Upper lobe of right lung (tissue), 1 donor: ENCODE data around the gene PDE4A. TPM values are rescaled to one million over a fixed set of nuclear protein-coding genes. Genes with fewer than 3 reads are reported as not detected.

Source experiments
- ATAC-seq: fragments of 200-7000 bp; cut with Tn5 transposase; one replicate; pipeline ENCODE4 v1.9.1; 2020; ENCODE audit warnings: mild to moderate bottlenecking, moderate library complexity
- DNase-seq: peaks from one replicate; pipeline ENCODE4 v3.0.0-alpha.2; 2020
- H3K27ac ChIP-seq: fragments of 200-600 bp; one replicate; pipeline ENCODE4 v1.8.0; 2022
- H3K27me3 ChIP-seq: fragments of 200-600 bp; one replicate; pipeline ENCODE4 v1.8.0; 2022; ENCODE audit warnings: mild to moderate bottlenecking
- H3K36me3 ChIP-seq: fragments of 200-600 bp; one replicate; pipeline ENCODE4 v1.8.0; 2022
- H3K4me1 ChIP-seq: fragments of 200-600 bp; one replicate; pipeline ENCODE4 v1.8.0; 2022
- H3K4me3 ChIP-seq: fragments of 200-600 bp; one replicate; pipeline ENCODE4 v1.8.0; 2022; ENCODE audit warnings: mild to moderate bottlenecking
- H3K9me3 ChIP-seq: fragments of 200-600 bp; one replicate; pipeline ENCODE4 v1.8.0; 2022
- CTCF ChIP-seq: fragments of 200-600 bp; IDR thresholded peaks from one replicate; pipeline ENCODE4 v1.8.0; 2022; ENCODE audit warnings: antibody characterized with exemption
- intact Hi-C: fragments of 100-400 bp; cut with DNase I; formaldehyde crosslinking; loops from one replicate; pipeline ENCODE4 v1.11.0; 2022
- microRNA-seq: library from miRNA; unstranded; fragments of <30 nt; microRNA quantifications from one replicate; pipeline ENCODE4 v1.2.0, GENCODE V29; 2020; ENCODE audit warnings: borderline microRNAs expressed
- total RNA-seq: library from RNA; stranded (reverse); fragmentation: NEBNext Ultra II Directional; extraction: Animal tissue kit (Norgen Biotek cat#: 25700); gene quantifications from one replicate; pipeline ENCODE4 v1.2.1, GENCODE V29; 2021
- donor health status: DM: no; HTN: yes; CAD: no; lungs with severe emphysema.

The PDE4A gene
- total RNA-seq, 1 donor from 2014 or later, result 35.5 TPM

DNA sequence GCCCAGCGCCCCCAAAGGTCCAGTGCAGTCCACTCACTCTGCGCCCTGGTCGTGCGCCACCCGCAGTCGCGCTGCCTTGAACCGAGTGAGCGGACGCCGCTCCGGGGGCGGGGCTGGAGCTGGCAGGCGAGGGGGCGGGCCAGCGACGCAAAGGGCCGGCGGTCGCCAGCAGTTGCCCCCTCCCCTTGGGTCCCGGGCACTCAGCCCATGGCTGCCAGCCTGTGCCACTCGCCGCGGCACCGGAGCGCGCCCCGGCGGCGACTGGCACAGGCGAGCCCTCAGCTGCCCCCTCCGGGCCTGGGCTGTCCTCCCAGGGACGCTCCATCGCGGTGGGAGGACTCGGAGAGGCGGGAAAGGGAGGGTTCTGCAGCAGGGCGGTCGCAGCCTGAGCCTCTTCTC is 97.0 kb downstream of the PDE4A start, which contains the start of gene S1PR5:
Gene S1PR5 (minus strand): TSS at position 87 of the 399 bp plus-strand sequence. CDS start 2,436 bp downstream, outside the sequence.
- DNase-seq (peak; percentile 71), ATAC-seq (peak; percentile 46)
- peaks cover 20% of the 10 kb centered on the region for H3K4me1 ChIP-seq
- H3K27me3 ChIP-seq, result peaks cover 75% of the 10 kb centered on the region
- no peak for TF ChIP-seq CTCF
- intact Hi-C loops, result no loop called here
- no peaks in the 10 kb centered on the region for H3K36me3 ChIP-seq
- no peak within 1 kb of the TSS for H3K27ac ChIP-seq
- peak within 1 kb of the TSS; percentile 38 for H3K4me3 ChIP-seq
- H3K9me3 ChIP-seq, result no peaks in the 10 kb centered on the region

- intact Hi-C loops, result no loop called here
- Histone ChIP-seq H3K36me3 (no peaks in the 10 kb centered on the region), H3K27me3 (peaks cover 72% of the 10 kb centered on the region), H3K27ac (no peak overlapping the region), H3K4me1 (peaks cover 20% of the 10 kb centered on the region), H3K4me3 (peak overlapping the region; percentile 38), H3K9me3 (no peaks in the 10 kb centered on the region)
- TF ChIP-seq CTCF, result no peak
- ATAC-seq (peak; percentile 12), DNase-seq (no peak)
Observed at GRCh38 chr19:10517760-10518443, 97.6 kb downstream of the PDE4A start.

DNA sequence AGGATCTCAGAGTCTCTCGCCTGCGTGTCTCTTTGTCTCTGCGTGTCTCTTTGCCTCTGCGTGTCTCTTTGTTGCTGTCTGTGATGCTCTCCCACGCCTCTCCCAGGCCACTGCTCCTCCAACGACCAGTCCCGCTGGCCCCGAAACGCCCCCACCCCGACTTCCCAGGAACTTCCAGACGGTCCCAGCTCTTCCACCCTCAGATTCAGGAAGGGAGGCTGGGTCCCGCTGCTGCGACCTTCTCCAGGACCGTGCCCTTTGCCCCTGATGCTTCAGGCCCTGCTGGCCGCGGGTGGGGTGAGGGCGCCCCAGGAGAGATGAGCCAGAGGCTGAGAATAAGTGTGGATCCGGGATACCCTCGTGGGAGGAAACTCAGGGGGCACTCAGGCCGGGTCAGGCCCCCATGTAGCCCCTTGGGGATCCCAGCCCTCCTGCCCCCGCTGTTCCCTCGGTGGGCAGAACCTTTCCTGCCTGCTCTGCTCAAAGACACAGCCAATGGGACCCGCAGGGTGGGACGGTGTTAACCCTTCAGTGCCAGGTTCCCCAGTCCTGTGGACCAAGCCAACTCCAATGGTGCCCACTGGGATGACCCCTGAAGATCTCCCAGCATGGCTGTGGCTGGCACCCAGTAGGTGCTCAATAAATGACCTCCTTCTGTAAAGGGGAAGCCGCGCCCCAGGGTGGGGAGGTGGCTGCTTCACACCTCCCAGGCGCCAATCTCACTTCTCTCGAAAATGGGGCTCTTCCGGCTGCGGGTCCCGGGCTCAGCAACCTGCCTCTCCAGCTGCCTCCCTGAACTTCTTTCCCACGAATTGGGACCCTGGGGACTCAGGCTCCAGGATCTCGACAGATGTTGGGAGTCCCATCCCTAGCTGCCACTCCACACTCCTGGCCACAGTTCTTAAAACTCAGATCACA is 98.4 kb downstream of the PDE4A start:
- H3K27ac ChIP-seq, result no peak overlapping the region
- ATAC-seq (no peak), DNase-seq (no peak)
- no peaks in the 10 kb centered on the region for H3K36me3 ChIP-seq
- TF ChIP-seq CTCF, result no peak
- H3K4me1 ChIP-seq, result peaks cover 20% of the 10 kb centered on the region
- peak overlapping the region; percentile 38 for H3K4me3 ChIP-seq
- intact Hi-C loops, result no loop called here
- peaks cover 64% of the 10 kb centered on the region for H3K27me3 ChIP-seq
- no peaks in the 10 kb centered on the region for H3K9me3 ChIP-seq

Small RNA genes lying within 50 kb of the gene (microRNA-seq; reads per million reads assigned to microRNA genes)
- not detected for gene MIR1181

Other genes with a start within 250 kb of the PDE4A start
- gene DNMT1, start 225.6 kb upstream of the PDE4A start, total RNA-seq, result 72.1 TPM
- gene S1PR2, start 189.2 kb upstream of the PDE4A start, total RNA-seq, result 21.7 TPM
- 41.5 TPM for gene MRPL4, start 168.3 kb upstream of the PDE4A start, total RNA-seq
- gene ICAM1, start 149.4 kb upstream of the PDE4A start, total RNA-seq, result 245 TPM
- 11.1 TPM for gene ICAM4, start 133.6 kb upstream of the PDE4A start, total RNA-seq
- 18.3 TPM for gene ICAM5, start 130.6 kb upstream of the PDE4A start, total RNA-seq
- 3.8 TPM for gene ZGLP1, start 110.7 kb upstream of the PDE4A start, total RNA-seq
- gene FDX2, start 104.5 kb upstream of the PDE4A start, total RNA-seq, result 19.2 TPM
- 25.4 TPM for gene RAVER1, start 87.0 kb upstream of the PDE4A start, total RNA-seq
- 23.8 TPM for gene ICAM3, start 80.9 kb upstream of the PDE4A start, total RNA-seq
- 140 TPM for gene TYK2, start 40.0 kb upstream of the PDE4A start, total RNA-seq
- 154 TPM for gene CDC37, start 17.0 kb upstream of the PDE4A start, total RNA-seq
- gene KEAP1, start 82.8 kb downstream of the PDE4A start, total RNA-seq, result 69.1 TPM
- 2.1 TPM for gene S1PR5, start 96.9 kb downstream of the PDE4A start, total RNA-seq
- gene ATG4D, start 123.4 kb downstream of the PDE4A start, total RNA-seq, result 21.0 TPM
- gene KRI1, start 145.5 kb downstream of the PDE4A start, total RNA-seq, result 19.6 TPM
- 10.5 TPM for gene CDKN2D, start 148.4 kb downstream of the PDE4A start, total RNA-seq
- 37.8 TPM for gene AP1M2, start 166.8 kb downstream of the PDE4A start, total RNA-seq
- gene SLC44A2, start 205.0 kb downstream of the PDE4A start, total RNA-seq, result 293 TPM
- 182 TPM for gene ILF3, start 233.8 kb downstream of the PDE4A start, total RNA-seq